GM12872 (cell line): ENCODE measurements around the gene WDR33.

Source experiments
- CTCF ChIP-seq: IDR thresholded peaks from 3 replicates; pipeline ENCODE4 v1.5.1; 2011; ENCODE audit warnings: low read depth, mild to moderate bottlenecking, low read length, moderate library complexity; ENCODE audit not compliant: insufficient read depth

The WDR33 gene

DNA sequence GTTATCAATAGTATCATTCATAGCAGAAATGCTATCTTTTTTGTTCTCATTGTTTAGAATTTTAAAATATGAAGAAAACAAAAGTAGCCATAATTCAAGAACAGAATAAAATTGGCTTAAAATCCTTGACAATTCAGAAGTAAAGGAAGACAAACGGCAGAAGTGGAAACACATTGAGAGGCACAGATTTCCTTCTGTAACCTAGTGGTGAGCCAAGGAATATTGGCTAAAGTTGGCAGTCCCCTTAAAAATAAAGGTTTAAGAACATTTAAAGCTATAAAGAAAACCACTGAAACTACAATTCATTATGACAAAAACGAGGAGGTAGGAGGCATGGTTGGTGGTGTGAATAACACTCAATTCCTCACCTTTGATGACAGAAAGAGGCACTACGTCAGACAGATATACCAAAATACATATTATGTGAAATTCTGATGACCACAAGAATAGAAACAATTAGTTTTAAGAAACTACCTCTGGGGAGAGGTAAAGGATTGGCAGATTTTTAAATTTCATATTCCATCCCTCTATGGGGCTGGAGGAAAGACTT is 67.4 kb downstream of the WDR33 start:
- TF ChIP-seq CTCF, result peak; percentile 23; the same call in 1 of the 3 replicates

GRCh38 chr2:127740665-127741288 is 70.2 kb downstream of the WDR33 start:
- no peak for TF ChIP-seq CTCF

- no peak for TF ChIP-seq CTCF
These were observed 71.2 kb downstream of the WDR33 start for GRCh38 chr2:127739800-127740199.

GRCh38 chr2:127737892-127738291 is 73.1 kb downstream of the WDR33 start:
- TF ChIP-seq CTCF, result no peak

DNA sequence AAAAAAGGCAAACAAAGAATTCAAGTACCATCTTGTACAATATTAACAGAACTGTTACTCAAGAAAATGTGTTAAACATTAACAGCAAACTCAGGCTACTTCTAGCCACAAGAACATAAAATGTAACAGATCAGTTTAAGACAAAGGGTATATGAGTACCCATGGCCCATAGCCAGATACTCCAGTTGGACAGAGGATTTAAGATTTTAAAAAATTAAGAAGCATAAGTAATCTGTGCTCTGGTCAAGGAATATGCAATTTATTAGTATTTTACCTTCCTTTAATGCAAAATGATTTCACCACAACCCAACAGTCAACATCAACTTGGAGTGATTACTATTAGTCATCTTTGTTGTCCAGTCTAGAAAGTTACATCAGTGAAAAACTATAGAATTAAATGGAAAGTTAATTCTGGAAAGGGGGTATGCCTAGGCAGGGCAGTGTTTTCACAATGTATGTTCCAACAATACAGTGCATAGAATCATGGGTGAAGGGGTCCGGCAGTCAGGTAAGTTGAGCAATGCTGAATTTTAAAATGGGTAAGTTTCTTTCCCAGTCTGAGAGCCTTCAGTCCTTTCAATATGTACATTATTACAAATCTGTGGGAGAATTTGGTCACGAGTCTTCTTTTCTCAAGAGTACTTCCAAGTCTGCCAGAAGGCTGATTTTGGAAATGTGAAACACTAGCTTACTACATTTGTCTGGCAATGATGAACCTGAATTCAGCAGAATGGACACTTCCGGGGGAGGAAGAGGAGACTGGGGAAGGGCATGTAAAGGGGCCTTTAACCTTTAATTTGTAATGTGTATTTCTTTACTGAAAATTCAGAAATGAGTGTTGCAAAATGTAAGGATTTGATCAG is 75.2 kb downstream of the WDR33 start:
- no peak for TF ChIP-seq CTCF

- TF ChIP-seq CTCF, result no peak
These were observed 75.9 kb downstream of the WDR33 start for GRCh38 chr2:127735044-127735443.

DNA sequence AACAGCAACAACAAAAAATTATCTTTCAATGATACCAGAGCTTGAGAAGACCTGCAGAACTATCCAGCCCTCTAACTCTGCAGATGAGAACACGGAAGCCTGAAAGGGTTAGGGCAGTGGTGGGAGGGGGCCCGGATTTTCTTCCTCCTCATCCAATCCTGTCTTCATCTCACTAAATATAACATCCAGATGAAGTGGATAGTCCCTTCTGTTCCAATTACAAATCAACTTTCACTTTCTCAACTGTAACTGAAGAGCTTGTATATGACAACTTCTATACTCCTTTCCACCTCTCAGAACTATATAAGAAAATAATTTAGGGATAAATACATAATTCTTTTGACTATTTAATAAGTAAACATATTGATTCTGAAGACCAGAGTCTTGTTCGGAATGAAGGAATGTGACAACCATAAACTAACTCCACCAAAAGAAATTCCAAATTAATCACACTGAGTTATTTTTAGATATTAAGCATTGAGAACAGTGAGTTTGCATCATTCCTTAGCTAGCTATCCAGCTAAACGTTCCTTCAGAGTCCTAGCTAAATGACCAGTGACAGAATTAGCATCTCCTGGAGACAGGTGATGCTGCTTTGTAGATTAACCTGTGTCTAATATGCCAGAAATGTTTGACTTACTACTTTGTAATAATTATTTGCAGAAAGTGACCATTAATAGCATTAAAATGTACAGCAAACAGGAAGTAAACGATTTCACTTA is 77.0 kb downstream of the WDR33 start:
- no peak for TF ChIP-seq CTCF
